ENCODE results near the gene ZMIZ1.
A peak's percentile ranks its signal among the peaks of the same experiment; 100 is the strongest.

The ZMIZ1 gene, protein sequence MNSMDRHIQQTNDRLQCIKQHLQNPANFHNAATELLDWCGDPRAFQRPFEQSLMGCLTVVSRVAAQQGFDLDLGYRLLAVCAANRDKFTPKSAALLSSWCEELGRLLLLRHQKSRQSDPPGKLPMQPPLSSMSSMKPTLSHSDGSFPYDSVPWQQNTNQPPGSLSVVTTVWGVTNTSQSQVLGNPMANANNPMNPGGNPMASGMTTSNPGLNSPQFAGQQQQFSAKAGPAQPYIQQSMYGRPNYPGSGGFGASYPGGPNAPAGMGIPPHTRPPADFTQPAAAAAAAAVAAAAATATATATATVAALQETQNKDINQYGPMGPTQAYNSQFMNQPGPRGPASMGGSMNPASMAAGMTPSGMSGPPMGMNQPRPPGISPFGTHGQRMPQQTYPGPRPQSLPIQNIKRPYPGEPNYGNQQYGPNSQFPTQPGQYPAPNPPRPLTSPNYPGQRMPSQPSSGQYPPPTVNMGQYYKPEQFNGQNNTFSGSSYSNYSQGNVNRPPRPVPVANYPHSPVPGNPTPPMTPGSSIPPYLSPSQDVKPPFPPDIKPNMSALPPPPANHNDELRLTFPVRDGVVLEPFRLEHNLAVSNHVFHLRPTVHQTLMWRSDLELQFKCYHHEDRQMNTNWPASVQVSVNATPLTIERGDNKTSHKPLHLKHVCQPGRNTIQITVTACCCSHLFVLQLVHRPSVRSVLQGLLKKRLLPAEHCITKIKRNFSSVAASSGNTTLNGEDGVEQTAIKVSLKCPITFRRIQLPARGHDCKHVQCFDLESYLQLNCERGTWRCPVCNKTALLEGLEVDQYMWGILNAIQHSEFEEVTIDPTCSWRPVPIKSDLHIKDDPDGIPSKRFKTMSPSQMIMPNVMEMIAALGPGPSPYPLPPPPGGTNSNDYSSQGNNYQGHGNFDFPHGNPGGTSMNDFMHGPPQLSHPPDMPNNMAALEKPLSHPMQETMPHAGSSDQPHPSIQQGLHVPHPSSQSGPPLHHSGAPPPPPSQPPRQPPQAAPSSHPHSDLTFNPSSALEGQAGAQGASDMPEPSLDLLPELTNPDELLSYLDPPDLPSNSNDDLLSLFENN

DNA sequence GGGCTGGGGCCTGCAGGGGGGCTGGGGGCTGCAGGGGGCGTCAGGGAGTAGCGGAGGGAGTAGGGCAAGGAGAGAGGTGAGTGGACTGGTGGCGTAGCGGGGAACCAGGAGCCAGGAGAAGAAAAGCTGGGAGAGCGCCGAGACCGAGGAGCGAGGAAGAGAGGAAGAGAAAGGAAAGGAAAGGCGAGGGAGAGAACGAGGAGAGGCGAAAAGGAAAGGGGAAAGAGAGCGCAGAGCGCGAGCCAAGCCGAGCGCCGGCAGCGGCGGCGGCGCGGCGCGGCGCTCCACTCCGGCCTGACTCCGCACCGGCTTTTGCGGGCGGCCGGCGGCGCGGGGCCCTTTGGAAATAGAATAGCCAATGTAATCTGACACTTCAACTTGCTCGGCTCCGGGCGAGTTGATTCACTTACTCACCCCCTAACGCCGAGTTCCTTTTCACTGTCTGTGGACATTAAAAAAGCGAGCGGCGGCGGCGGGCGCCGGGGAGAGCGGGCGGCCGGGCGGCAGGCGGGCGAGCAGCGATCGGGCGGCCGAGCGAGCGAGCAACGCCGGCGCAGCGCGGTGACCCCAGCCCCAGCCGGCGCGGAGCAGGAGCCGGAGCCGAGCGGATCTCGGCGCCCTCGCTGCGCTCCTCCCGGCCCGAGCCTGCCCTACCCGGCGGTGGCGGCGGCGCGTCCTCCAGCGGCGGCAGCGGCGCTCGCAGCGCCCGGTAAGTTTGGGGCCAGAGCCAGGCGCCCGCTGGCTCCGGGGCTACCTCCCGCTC lies at the start of gene ZMIZ1:
Gene ZMIZ1 (plus strand): TSS at position 405 of the 763 bp plus-strand sequence. CDS start 132,667 bp downstream, outside the sequence.
- DNase-seq (ENCODE audit: low read depth in 3 of 3) = peak; percentile 54 to 79 (median 65)

DNA sequence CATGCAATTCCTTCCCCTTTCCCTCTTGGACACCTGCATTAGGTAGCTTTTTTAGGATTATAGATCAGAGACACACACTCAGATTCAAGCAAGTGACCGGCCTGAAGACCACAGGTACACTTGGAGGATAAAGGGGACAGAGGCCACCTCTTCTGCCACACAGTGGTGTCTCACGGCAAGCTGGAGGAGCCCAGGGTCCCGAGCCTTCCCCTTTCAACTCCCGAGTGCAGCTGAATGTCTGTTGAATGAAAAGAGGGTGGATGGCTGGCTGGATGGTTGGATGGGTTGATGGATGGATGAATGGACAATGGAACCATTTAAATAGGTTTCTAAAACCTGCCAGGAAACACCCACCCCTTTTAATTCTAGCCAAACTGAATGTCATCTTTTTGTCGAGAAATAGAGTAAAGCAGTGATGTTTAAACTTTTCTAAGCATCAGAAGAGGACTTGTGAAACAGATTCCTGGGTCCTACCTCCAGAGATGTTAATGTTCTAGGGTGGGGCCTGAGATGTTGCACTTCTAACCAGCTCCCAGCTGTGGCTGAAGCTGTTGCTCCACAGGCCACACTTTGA lies 49.2 kb upstream of the ZMIZ1 start:
- no peak for DNase-seq (ENCODE audit: low read depth in 3 of 3)

DNA sequence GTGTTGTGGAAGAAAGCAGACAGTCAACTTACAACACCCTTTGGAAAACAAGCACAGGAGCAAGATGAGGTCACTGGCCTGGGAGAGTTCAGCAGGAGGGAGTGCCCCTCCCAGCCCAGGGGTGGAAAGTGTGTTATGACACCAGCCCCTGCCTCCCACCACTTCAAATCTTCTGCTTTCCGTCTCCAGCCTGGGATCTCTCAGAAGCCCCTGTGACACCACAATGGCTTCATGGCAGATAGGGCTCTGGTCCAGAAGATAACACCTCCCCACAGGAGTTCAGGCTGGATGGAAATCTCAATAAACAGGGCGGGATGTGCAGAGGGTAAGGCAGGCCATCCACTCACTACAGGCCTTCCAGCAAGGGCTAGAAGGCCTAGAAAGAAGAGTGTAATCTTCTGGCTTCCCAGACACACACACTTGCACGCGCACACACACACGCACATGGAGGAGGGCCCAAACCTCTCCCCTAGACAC lies 48.7 kb upstream of the ZMIZ1 start:
- DNase-seq (ENCODE audit: low read depth in 3 of 3) = no peak

DNA sequence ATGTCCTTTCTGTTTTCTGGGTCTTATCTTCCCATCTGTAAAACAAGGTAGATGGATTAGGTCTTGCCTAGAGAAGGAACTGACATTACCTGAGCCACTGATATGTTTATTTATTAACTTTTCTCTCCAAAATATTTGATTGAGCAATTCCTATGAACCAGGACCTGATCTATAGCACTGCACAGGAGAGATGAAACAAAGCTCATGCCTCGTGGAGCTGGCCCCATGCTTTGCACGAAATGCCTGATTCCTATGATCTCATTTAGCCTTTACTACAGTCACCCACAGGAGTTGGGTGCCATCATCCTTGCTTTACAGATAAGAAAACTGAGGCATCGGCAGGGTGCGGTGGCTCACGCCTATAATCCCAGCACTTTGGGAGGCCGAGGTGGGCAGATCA lies 48.2 kb upstream of the ZMIZ1 start:
- DNase-seq (ENCODE audit: low read depth in 3 of 3) = no peak

DNA sequence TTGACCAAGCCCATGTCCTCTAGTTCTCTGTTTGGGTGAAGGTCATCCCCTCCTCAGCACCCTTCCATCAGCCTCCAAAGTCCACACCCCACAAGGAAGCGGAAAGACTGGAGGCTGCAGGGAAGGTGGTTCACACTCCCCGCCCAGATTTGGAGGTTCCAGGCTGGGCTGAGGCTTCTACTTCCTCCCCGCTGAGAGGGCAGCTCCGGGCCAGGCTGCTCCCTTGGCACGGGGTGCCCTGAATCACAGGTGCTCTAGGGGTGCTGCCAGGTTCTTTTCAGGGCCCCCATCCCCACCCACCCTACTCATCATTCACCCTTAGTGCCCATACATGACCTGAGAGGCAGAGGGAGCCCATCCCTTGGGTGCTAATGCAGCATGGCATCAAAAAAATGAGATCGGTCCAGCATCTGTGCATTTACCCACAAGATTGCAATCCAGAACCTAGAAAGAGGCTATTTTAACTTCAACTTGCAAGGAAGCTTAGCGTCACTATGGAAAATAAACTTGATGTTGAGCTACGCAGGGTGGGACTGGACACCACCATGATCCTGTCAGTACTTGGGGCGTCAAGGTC lies 47.3 kb upstream of the ZMIZ1 start:
- no peak for DNase-seq (ENCODE audit: low read depth in 3 of 3)

DNA sequence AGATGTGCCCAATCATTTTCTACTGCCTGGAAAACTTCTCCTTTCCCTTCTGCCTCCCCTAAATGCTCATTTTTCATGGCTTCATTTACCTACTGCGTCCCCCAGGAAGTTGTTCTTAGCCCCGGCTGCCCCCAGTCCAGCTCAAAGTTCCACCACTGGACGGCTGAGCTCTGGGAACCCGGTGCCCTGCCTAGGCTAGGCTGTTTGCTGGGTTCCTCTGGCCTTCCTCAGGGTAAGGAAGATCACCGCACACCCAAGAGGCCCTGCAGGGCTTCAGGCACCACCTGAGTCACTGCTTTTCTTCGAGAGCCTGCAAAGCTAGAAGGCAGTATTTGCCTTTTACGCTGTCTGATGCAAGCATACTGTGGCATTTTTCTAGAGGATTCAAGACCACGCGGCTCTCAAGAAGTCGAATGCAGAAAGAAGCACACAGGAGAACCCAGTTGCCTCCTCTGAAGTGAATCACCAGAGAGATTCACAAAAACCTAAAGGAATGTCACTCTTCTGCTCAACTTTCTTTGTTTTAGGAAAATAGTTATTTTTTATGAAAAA lies 46.7 kb upstream of the ZMIZ1 start:
- no peak for DNase-seq (ENCODE audit: low read depth in 3 of 3)

DNA sequence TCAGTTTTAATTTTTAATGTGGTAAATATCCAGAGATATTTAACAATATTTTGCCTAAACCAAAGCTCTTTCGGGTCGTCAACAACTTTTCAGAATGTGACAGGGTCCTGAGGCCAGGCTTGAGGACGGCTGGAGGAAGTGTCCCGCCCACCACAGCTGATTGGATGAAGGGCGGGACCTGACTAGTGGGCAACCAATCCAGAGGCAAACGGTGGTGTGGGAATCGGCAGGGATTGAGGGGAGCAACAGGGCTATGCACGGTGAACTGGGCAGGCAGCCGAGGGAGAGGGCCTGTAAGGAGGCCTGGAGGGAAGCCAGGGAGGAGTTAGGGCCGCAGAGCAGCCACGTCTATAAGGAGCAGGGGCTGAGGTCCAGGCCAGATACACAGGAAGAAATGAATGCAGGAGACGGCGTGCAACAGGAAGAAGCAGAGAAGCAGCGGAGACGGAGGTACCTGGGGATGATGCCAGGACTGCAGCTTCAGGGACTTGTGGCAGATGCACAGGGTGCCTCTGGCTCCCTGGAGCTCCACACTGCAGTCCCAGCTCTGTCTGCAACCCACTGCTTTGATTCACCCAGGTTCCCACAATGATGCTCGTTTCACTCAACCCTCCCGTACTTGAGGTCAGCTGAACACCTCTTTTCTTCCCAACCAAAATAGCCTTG lies 46.1 kb upstream of the ZMIZ1 start:
- DNase-seq (ENCODE audit: low read depth in 3 of 3) = no peak

DNA sequence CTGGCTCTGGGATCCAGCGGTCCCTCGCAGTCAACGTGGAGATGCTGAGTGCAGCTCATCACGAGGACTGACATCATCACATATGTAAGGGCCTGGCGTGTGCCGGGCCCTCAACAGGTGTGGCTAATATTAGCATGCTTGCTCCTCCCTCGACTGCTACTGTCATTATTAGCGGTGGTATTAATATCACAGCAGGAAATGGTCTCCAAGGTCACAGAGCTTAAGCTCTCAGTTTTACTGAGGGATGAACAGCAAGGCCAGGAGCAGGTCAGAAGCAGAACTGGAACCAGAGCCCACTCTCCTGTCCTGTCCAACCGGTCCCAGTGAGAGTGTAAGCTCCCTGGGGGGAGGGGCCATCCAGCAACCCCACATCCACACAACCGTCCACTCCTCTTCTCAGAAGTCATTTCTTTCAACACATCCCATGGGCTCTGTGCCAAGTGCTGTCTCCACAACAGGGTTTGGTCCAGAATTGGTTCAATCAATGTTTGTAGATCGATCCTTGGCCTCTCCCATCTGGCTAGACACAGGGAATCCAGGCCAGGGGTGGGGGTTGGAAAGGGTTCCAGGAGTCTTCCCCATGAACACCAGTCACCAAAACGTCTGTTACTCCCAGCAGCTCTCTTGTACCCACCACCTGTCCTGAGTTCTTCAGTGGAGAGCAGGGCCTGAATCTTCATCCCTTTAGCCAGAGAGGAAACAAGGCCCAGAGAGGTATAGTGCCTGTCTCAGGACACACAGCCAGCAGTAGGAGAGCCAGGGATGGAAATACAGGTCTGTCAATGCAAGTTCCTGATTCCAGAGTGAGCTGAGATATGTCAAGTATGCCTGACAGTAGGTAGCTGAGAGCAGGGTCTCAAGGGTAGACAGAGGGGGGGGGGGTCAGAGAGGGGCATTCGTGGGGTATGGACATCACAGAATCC lies 45.3 kb upstream of the ZMIZ1 start:
- no peak for DNase-seq (ENCODE audit: low read depth in 3 of 3)

DNA sequence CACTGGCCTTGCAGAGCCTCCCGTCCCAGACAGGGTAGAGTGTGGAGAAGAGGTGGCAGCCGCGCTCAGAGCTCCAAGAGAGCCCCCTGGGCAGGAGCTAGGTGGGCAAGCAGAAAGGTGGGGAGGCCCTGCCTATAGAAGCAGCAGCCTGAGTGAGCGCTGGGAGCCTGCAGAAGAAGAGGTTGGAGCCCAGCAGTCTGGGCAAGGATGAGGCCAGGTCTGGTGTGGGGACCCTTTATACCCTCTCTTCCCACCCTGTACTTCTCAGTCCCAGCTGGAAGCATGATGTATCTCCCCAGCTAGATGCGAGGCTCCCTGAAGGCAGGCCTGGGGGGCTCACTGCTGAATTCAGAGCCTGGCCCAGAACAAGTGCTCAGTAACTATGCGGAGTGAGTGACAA lies 44.5 kb upstream of the ZMIZ1 start:
- DNase-seq (ENCODE audit: low read depth in 3 of 3) = no peak

DNA sequence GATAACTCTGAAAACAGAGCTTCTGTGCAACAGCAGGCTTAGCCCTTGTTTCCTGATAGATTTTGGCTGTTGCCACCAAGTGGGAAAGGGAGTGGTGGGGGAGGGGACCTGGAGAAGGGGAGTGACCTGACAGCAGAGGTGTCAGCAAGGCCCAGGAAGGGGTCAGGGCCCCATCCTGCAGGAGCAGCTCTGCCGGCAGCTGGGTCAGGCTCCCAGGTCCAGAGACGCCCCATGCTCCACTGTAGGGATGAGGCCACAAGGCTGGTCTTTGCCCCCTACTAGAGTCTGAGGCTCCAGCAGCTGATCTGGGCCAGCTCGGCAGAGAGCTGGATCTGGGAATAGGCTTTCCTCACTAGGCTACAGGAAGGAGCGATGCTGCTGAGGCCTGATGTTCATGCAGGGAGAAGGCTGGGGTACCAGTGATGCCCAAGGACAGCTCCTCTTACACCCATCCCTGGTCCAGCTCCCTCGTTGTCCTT lies 44.0 kb upstream of the ZMIZ1 start:
- no peak for DNase-seq (ENCODE audit: low read depth in 3 of 3)

DNA sequence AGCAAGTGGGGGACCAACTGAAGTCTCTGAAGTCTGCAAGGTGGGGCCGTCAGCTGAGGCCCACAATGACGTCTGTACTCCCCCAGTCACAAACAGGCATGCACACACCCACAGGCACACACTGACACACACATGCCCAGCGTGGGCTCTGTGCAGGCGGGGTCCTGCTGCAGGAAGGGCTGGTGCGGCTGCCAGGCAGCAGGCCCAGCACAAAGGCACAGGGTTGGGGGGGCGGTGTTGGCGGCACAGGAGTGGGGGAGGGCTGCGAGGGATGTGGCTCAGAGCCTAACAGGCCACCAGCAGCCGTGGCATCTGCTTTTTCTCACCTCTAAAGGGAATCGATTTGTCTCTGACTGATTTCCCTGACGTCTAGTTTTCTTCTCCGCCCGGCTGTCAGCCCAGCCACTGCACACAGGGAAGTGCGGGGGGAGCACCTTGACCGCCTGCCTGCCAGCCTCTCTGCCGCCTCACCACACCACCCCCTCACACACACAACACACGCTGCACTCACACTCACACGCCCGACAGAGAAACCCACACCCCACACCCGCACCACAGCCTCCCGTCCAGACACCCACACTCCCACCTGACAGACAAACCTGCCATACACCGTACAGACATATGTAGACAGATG lies 43.5 kb upstream of the ZMIZ1 start:
- DNase-seq (ENCODE audit: low read depth in 3 of 3) = no peak

DNA sequence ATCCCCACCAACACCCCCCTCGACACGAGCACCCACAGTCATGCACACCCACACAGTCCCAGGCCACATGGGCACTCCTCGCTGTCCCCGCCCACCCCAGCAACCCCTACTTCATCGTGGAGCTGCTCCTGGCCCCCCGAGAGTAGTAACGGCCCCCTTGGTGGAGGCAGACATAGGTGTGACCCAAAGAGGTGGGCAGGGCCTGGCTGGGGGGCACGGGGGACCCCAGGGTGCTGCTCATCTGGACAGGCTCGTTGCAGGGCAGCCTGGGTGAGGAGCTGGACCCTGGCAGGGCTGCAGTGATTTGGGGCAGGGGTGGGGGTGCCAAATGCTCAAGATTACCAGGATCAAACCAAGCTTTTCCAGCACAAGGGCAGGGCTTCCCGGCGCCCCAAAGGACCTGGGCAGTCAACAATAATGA lies 42.4 kb upstream of the ZMIZ1 start:
- DNase-seq (ENCODE audit: low read depth in 3 of 3) = no peak

DNA sequence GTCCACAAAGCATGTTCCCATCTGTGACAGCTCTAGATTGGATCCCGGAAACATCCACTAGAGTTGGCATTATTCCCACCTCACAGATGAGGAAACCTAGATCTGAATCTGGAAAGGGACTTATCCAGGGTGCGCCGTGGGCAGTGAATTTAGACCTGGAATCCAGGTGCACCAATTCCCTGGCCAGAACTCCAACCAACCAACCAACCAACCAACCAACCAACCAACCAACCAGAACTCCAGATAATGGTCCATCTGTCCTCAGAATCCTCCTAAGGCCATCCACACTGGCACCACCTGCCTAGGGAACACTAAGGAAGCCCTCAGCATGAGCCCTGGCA lies 42.0 kb upstream of the ZMIZ1 start:
- no peak for DNase-seq (ENCODE audit: low read depth in 3 of 3)

DNA sequence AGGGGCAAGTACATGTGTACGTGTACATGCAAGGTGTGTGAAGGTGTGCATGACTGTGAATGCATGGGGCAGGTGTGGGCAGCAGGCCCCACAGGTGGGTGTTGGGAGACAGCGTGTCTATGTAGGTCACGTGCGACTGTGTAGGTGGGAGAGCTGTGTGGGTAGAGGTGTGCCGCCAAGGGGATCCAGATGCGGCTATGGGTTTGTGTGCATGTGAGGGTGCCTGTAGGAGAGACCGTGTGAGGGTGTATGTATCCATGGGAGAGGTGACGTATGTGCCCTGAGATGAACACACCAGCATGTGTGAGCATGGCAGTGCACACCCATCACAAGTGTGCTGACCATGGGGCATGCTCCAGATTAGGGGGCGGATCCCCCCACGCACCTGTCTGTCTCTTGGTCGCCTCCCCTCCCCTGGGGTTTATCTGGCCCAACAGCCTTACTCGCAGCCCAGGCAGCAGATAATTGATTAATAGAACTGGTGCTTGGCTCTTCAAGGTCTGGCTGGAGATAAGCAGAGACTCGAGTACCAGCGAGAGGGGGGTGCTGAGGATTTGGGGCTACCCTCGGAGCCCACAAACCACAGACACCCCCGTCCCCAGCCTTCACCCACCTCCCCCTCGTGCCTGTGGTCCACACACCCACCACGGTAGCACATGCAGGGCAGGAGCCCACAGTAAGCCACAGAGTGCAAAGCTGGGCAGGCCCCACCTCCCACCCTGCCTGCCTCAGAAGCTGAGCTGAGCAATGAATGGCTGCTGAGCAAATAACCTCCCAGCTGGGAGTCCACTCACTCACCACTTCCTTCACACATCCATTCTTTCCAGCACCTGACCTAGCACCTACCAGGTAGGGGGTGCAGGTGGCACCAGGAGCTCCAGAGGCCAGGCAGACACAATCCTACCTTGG lies 41.4 kb upstream of the ZMIZ1 start:
- no peak for DNase-seq (ENCODE audit: low read depth in 3 of 3)

DNA sequence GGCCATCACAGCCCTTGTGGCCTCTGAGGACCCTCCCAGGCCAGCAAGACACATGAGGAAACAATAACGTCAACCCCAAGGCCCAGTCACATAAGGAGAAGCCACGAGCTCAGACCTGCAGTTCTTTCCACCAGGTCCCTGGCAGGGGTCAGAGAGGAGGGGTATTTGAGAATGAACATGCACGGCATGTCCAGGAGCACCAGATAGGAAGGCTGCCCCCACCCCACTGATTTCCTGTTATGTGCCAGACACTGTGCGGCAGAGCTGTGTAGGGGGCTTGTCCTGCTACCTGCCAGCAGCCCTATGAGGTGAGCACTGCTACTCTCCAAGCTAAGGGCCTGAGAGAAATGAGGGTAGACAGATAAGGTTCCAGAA lies 40.7 kb upstream of the ZMIZ1 start:
- DNase-seq (ENCODE audit: low read depth in 3 of 3) = no peak

DNA sequence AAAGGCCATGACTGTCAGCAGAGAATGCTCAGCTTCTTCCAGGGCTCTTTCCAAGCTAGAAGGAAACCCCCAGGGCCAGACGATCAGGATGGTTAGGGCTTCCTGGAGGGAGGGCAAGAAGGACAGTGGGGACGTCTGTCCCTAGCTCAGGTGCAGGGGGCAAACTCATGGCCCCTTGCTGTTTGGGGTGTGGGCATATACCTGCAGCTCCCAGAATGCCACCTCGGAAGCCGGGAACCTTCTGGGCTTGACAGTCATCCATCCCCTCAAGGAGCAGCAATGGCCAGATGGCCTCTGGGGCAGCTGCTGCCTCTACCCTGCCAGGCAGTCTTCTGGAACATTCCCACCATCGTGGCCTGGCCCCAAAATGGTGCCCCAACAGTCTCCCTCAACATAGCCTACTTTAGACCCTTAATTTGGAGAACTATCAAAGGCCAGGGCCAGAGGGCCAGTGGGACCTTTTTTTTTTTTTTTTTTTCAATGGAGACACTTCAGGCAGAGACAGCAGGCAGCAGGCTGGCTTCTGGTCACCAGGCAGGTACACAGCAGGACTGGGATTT lies 40.2 kb upstream of the ZMIZ1 start:
- no peak for DNase-seq (ENCODE audit: low read depth in 3 of 3)

Data from stimulated activated CD4-positive, alpha-beta T cell treated with anti-CD3 and anti-CD28 coated beads, TNF-alpha, amount 100 ng/mL, for 24 hours (primary cell).